Stimulated activated memory B cell treated with anti-CD40 and anti-IgM and Interleukin-4, amounts not matched to agents 10 μg/mL and 1 μg/mL and 100 μg/mL, for 72 hours (primary cell): ENCODE data around the gene TAF4.

Experiments used
- ATAC-seq: fragments of 150-1000 bp; cut with Tn5 transposase; 2 replicates; pipeline ENCODE4 v1.10.0; 2021
- H3K27ac Mint-ChIP-seq: one replicate; pipeline ENCODE4 v1.8.0; 2022; ENCODE audit warnings: mild to moderate bottlenecking, mixed read lengths
- H3K27me3 Mint-ChIP-seq: one replicate; pipeline ENCODE4 v1.8.0; 2022; ENCODE audit warnings: mixed read lengths
- H3K36me3 Mint-ChIP-seq: one replicate; pipeline ENCODE4 v1.8.0; 2022; ENCODE audit warnings: mixed read lengths
- H3K4me1 Mint-ChIP-seq: one replicate; pipeline ENCODE4 v1.8.0; 2022; ENCODE audit warnings: mixed read lengths
- H3K4me3 Mint-ChIP-seq: one replicate; pipeline ENCODE4 v1.8.0; 2022; ENCODE audit warnings: mild to moderate bottlenecking, moderate library complexity, mixed read lengths
- H3K9me3 Mint-ChIP-seq: one replicate; pipeline ENCODE4 v1.8.0; 2022; ENCODE audit warnings: mixed read lengths

Gene TAF4

DNA sequence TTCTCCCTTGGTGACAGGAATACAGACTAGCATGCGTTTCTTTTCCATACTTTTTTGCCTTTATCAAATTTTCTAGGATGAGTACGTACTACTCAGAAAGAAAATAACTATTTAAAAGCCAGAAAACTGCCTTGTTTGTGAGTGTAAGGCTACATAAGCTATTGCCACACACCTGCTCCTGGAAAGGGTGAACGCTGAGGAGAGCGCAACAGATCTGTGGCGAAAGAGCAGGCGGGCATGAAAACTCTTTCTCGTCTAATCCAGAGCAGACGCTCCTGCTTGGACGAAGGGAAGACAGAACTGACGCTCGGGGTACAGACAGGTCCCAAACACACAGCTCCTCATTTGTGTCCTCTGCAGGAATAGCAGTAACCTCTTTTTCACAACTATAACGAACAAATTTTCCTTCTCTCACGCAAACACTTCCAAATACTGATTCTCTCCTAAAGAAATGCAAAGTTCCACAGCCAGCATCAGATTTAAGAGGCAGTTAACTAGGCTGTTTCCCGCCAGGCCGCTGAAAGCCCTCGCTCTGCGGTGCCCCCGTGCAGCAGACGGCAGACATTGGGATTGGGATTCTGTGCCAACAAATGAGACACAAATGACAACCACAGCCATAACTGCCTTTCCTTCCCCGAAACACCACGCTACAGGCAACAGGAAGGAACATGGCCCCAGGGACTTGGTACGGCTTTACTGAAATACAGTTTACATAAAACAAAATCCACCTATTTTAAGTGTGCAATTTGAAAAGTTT is 20.0 kb downstream of the TAF4 start:
- H3K9me3 Mint-ChIP-seq = no peaks in the 10 kb centered on the region
- H3K4me3 Mint-ChIP-seq = no peak overlapping the region
- no peak overlapping the region for H3K27ac Mint-ChIP-seq
- peaks cover 68% of the 10 kb centered on the region for H3K4me1 Mint-ChIP-seq
- ATAC-seq = no peak
- H3K27me3 Mint-ChIP-seq = no peaks in the 10 kb centered on the region
- H3K36me3 Mint-ChIP-seq = peaks cover 16% of the 10 kb centered on the region

DNA sequence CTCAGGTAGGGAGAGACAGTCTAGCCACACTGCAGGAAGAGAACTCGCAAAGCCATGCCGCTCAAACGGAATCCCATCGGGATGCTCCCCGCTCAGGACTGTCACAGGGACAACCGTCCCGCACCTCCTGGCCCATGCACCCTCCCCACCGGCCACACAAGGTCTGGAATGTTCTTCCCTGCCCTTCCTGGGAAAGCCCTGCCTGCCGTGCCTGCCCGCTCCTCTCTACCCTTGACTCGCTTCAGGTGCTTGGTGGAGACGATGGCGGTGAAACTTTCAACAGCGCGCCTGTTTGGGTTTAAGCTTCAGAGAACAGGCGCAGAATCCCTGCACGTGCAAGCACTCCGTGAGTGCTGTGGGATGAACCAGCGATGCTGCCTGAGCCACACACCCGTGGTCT is 20.6 kb downstream of the TAF4 start:
- no peak overlapping the region for H3K27ac Mint-ChIP-seq
- no peaks in the 10 kb centered on the region for H3K27me3 Mint-ChIP-seq
- no peak for ATAC-seq
- peaks cover 16% of the 10 kb centered on the region for H3K36me3 Mint-ChIP-seq
- H3K4me1 Mint-ChIP-seq = peaks cover 68% of the 10 kb centered on the region
- H3K4me3 Mint-ChIP-seq = no peak overlapping the region
- H3K9me3 Mint-ChIP-seq = no peaks in the 10 kb centered on the region

DNA sequence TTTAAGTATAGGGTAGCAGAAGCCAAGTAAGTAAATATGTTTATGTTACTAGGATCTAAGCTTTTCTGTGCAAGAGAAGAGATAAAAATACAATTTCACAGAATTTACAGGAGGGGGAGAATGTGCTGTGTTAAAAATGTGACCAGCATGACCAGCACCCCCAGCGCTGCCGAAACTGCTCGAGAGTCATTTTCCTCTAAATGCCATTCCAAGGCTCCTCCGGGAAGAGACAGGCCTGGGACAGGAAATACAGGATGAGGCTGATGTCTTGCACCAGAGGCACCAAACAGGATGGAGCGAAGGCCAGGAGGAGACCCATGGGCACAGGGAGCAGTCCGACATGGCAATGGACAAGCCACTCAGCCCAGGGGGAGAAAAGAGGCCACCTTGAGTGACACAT is 21.1 kb downstream of the TAF4 start:
- H3K36me3 Mint-ChIP-seq = peaks cover 16% of the 10 kb centered on the region
- no peak overlapping the region for H3K4me3 Mint-ChIP-seq
- no peaks in the 10 kb centered on the region for H3K9me3 Mint-ChIP-seq
- no peaks in the 10 kb centered on the region for H3K27me3 Mint-ChIP-seq
- peaks cover 68% of the 10 kb centered on the region for H3K4me1 Mint-ChIP-seq
- no peak for ATAC-seq
- H3K27ac Mint-ChIP-seq = no peak overlapping the region

- ATAC-seq = no peak
- Mint-ChIP-seq H3K27ac (no peak overlapping the region), H3K9me3 (no peaks in the 10 kb centered on the region), H3K4me3 (no peak overlapping the region), H3K36me3 (peaks cover 16% of the 10 kb centered on the region), H3K4me1 (peaks cover 66% of the 10 kb centered on the region), H3K27me3 (no peaks in the 10 kb centered on the region)
These were observed 22.4 kb downstream of the TAF4 start for GRCh38 chr20:62043131-62043914.

GRCh38 chr20:62042025-62042820 is 23.5 kb downstream of the TAF4 start:
- no peaks in the 10 kb centered on the region for H3K27me3 Mint-ChIP-seq
- peaks cover 16% of the 10 kb centered on the region for H3K36me3 Mint-ChIP-seq
- H3K9me3 Mint-ChIP-seq = no peaks in the 10 kb centered on the region
- no peak overlapping the region for H3K27ac Mint-ChIP-seq
- H3K4me3 Mint-ChIP-seq = no peak overlapping the region
- peaks cover 60% of the 10 kb centered on the region for H3K4me1 Mint-ChIP-seq
- no peak for ATAC-seq

- Mint-ChIP-seq H3K27me3 (no peaks in the 10 kb centered on the region), H3K4me1 (peaks cover 67% of the 10 kb centered on the region), H3K27ac (no peak overlapping the region)
These were observed 24.7 kb downstream of the TAF4 start for GRCh38 chr20:62040933-62041332.

DNA sequence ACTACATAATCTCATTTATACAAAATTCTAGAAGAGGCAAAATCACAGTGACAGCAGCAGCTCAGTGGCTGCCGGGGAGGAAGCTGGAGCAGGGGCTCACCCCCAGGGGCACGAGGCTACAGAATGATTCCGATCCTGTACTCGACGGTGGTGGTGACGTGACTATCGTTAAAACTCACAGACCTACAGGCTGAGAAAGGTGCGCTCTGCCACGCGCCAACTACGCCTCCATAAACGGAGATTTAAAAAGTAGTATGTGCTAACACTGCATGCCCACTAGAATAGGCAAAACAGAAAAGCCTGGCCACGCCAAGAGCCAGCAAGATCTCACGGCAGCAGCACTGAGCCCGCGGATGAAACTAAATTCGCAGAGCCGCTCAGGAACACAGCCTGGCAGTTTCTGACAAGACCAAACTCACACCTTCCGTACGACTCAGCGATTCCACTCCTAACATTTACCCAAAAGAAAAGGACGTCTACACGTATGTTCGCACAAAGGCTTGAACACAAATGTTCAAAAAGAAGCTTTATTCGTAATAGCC is 25.2 kb downstream of the TAF4 start:
- Mint-ChIP-seq H3K36me3 (peaks cover 15% of the 10 kb centered on the region), H3K4me1 (peaks cover 63% of the 10 kb centered on the region), H3K4me3 (no peak overlapping the region), H3K27me3 (no peaks in the 10 kb centered on the region), H3K27ac (peak overlapping the region; percentile 68), H3K9me3 (no peaks in the 10 kb centered on the region)
- ATAC-seq = no peak

More at GRCh38 chr20:62040933-62041332, 24.7 kb downstream of the TAF4 start:
- ATAC-seq = no peak
- no peak overlapping the region for H3K4me3 Mint-ChIP-seq
- peaks cover 15% of the 10 kb centered on the region for H3K36me3 Mint-ChIP-seq
- H3K9me3 Mint-ChIP-seq = no peaks in the 10 kb centered on the region

GRCh38 chr20:62039738-62040137 is 25.9 kb downstream of the TAF4 start:
- H3K4me3 Mint-ChIP-seq = peak overlapping the region; percentile 67
- H3K27me3 Mint-ChIP-seq = no peaks in the 10 kb centered on the region
- peaks cover 56% of the 10 kb centered on the region for H3K4me1 Mint-ChIP-seq
- H3K36me3 Mint-ChIP-seq = peaks cover 15% of the 10 kb centered on the region
- peak overlapping the region; percentile 68 for H3K27ac Mint-ChIP-seq
- H3K9me3 Mint-ChIP-seq = no peaks in the 10 kb centered on the region
- ATAC-seq = peak; percentile 80

DNA sequence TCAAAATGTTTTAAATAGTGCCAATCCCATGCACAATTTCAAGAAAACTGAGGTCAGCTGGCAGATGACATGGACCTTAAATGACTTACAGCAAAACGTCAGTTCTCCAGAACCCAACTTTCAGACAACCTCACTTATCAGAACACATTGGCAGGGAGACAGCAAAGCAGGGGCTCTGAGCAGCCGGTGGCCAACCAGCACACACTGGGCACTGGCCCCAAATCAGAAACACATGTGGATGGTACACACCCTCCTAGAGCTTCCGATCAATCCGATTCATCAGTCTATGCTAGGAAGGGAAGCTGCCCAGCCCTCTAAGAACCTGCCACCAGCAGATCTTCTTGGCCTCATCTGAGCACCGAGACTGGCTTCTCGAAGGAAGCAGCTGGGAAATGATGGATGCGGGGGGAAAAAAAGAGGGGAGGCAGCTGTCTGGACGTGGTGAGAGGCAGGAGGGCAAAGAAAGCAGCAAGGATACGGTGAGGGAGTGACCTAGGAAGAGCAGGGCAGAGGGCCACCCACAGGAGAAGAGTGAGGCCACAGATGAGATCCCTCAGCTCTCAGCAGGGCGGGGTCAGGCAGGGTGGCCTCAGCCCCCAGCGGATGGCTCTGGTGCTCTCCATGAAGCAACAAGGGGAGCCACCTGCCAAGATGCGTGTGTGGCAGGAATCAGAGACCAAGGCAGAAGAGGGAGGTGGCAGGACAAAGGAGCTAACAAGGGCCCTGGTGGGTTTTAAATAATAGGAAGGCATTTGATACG is 32.9 kb downstream of the TAF4 start:
- H3K4me3 Mint-ChIP-seq = no peak overlapping the region
- H3K27ac Mint-ChIP-seq = peak overlapping the region; percentile 93
- H3K36me3 Mint-ChIP-seq = peaks cover 7% of the 10 kb centered on the region
- peaks cover 53% of the 10 kb centered on the region for H3K4me1 Mint-ChIP-seq
- no peaks in the 10 kb centered on the region for H3K27me3 Mint-ChIP-seq
- H3K9me3 Mint-ChIP-seq = no peaks in the 10 kb centered on the region
- ATAC-seq = no peak

GRCh38 chr20:62031462-62032092 is 34.1 kb downstream of the TAF4 start:
- Mint-ChIP-seq H3K27me3 (no peaks in the 10 kb centered on the region), H3K27ac (peak overlapping the region; percentile 93), H3K4me1 (peaks cover 53% of the 10 kb centered on the region), H3K4me3 (no peak overlapping the region), H3K36me3 (peaks cover 6% of the 10 kb centered on the region), H3K9me3 (no peaks in the 10 kb centered on the region)
- ATAC-seq = no peak

DNA sequence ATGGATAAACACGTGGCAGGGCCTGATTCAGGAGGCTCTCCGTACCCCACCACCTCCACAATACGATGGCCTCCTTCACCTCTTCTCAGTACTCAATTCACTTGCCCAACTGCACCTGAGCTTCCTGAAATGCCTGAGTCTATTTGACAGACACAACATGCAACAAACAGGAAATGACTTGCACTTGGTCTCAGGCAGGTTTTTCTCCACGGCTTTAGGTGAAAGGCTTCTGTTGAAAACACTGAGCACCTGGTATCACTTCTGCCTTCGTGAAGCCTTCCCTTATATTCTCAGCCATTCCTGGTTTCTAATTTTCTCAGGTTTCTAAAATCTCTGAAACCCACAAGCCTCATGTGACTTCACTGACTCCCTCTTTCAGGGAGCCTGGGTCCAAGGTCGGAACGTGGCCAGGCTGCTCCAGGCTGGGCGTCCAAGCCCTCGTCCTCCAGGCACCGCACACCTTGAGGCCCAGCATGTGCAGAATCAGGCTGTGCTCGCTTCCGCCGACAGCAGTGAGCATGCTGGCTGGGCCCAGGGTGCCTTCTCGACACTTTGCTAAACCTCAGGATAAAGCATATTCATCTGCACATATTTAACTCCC is 34.7 kb downstream of the TAF4 start:
- ATAC-seq = peak; percentile 92

DNA sequence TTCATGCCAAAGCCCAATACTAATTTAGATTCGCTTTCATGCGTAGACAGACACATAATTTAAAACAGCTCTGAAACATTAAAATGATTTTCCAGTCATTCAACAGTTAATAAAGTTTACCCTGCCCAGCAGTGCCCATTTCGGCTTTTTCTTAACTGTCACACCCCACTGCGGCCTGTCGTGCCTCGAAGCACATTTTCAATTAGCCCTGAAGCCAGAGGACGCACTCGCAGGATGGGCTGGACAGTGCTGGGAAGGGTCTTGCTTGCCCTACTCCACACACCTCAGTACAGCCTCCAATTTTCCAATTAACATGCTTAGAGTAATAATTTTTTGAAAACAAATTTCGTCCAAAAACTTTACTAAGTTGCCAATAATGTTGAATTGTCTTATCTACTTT is 35.3 kb downstream of the TAF4 start:
- Mint-ChIP-seq H3K4me3 (peak overlapping the region; percentile 13), H3K4me1 (peaks cover 59% of the 10 kb centered on the region)
- ATAC-seq = no peak

More for the DNA sequence above, 34.7 kb downstream of the TAF4 start:
- peaks cover 53% of the 10 kb centered on the region for H3K4me1 Mint-ChIP-seq
- peak overlapping the region; percentile 13 for H3K4me3 Mint-ChIP-seq
- H3K27ac Mint-ChIP-seq = peak overlapping the region; percentile 93
- no peaks in the 10 kb centered on the region for H3K27me3 Mint-ChIP-seq
- H3K36me3 Mint-ChIP-seq = peaks cover 7% of the 10 kb centered on the region
- peaks cover 2% of the 10 kb centered on the region for H3K9me3 Mint-ChIP-seq

DNA sequence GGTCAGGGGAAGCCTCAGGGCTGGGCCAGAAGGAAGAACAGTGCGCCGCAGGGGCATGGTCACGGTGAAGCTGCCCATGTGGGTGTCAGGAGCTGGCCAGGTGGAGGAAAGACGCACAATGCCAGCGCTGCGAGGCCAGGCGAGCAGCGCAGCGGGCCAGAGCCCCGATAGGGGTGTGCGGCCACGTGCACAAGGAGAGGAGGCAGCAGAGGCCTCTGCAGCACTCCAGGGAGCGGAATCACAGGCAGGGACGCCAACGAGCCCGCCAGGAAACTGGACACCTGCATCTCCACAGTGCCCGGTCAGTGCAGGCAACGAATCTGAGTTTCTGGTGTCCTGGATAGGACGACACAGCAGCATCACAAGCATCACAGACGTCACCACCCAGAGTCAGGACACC is 35.7 kb downstream of the TAF4 start:
- peaks cover 15% of the 10 kb centered on the region for H3K36me3 Mint-ChIP-seq
- no peak overlapping the region for H3K4me3 Mint-ChIP-seq
- peak overlapping the region; percentile 93 for H3K27ac Mint-ChIP-seq
- peaks cover 61% of the 10 kb centered on the region for H3K4me1 Mint-ChIP-seq
- no peak for ATAC-seq
- H3K27me3 Mint-ChIP-seq = no peaks in the 10 kb centered on the region
- H3K9me3 Mint-ChIP-seq = peaks cover 9% of the 10 kb centered on the region

More for the DNA sequence above, 35.3 kb downstream of the TAF4 start:
- Mint-ChIP-seq H3K9me3 (peaks cover 8% of the 10 kb centered on the region), H3K27ac (peak overlapping the region; percentile 93), H3K27me3 (no peaks in the 10 kb centered on the region), H3K36me3 (peaks cover 13% of the 10 kb centered on the region)

DNA sequence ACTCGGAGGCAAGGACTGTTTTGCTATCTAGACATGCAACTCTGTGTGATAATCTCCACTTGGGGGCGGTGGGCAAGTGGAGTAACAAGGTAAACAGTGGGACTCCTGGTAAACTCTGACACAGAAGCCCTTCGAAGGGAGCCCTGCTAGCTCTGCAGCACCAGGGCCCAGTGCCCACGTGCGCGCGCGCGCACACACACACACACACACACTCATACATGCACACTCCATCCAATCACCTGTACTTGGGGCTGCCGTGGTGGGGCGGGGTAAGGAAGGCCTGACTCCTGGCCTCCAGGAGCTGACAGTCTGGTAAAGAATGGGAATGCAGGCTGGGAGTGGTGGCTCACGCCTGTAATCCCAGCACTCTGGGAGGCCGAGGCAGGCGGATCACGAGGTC is 36.4 kb downstream of the TAF4 start:
- no peak for ATAC-seq
- Mint-ChIP-seq H3K36me3 (peaks cover 15% of the 10 kb centered on the region), H3K4me1 (peaks cover 61% of the 10 kb centered on the region), H3K4me3 (no peak overlapping the region), H3K27ac (peak overlapping the region; percentile 93), H3K9me3 (peaks cover 9% of the 10 kb centered on the region), H3K27me3 (no peaks in the 10 kb centered on the region)
